Cardiac muscle cell (in vitro differentiated cells and primary cell): ENCODE results near the gene ZNRF4. TPM values are rescaled to one million over a fixed set of nuclear protein-coding genes. Genes with fewer than 3 reads are reported as not detected.

Source experiments
- DNase-seq, 2 donors: peaks; one replicate each; pipeline versions ENCODE4 v3.0.0 to v3.0.0-alpha.2; 2010 to 2017; ENCODE audit warnings: low read depth in 1 of 2, low spot score in 1 of 2
- H3K27ac ChIP-seq: fragments of 200-600 bp; sonication (generic); 2 replicates; pipeline ENCODE4 v1.5.1; 2016
- H3K27me3 ChIP-seq: fragments of 200-600 bp; sonication (generic); 2 replicates; pipeline ENCODE4 v1.6.0; 2016; ENCODE audit warnings: control low read depth
- H3K36me3 ChIP-seq: fragments of 200-600 bp; sonication (generic); 2 replicates; pipeline ENCODE4 v1.5.1; 2016; ENCODE audit warnings: control low read depth
- H3K4me1 ChIP-seq: fragments of 200-600 bp; sonication (generic); 2 replicates; pipeline ENCODE4 v1.8.1; 2017; ENCODE audit warnings: low read depth, mild to moderate bottlenecking, mixed run types
- H3K4me3 ChIP-seq: fragments of 200-600 bp; sonication (generic); 2 replicates; pipeline ENCODE4 v1.5.1; 2016; ENCODE audit warnings: mild to moderate bottlenecking
- H3K9me3 ChIP-seq: fragments of 200-600 bp; sonication (generic); 2 replicates; pipeline ENCODE4 v1.5.1; 2017; ENCODE audit warnings: low read depth, mild to moderate bottlenecking, control low read depth
- CTCF ChIP-seq: IDR thresholded peaks from 2 replicates; pipeline ENCODE4 v1.5.1; 2012; ENCODE audit warnings: low read depth, mild to moderate bottlenecking, low read length
- polyA plus RNA-seq: library from polyadenylated mRNA; unstranded; fragments of >200 nt; fragmentation: Nextera tagmentation; extraction: Ambion mirVana; gene quantifications from 2 replicates; pipeline ENCODE4 v1.2.1, GENCODE V29; 2016
- total RNA-seq: library from RNA; depleted of rRNA; stranded (reverse); fragments of >200 nt; gene quantifications from 2 replicates; pipeline ENCODE4 v1.2.3, GENCODE V29; 2016

The ZNRF4 gene
- total and polyA plus RNA-seq, 2 experiments from 2014 or later = not detected

GRCh38 chr19:5456841-5457200, 1.6 kb downstream of the ZNRF4 start:
- no peaks in the 10 kb centered on the region for H3K27me3 ChIP-seq
- no peak for DNase-seq
- TF ChIP-seq CTCF = no peak
- no peak overlapping the region for H3K27ac ChIP-seq
- no peaks in the 10 kb centered on the region for H3K36me3 ChIP-seq
- H3K9me3 ChIP-seq = no peaks in the 10 kb centered on the region
- no peak overlapping the region for H3K4me3 ChIP-seq
- no peaks in the 10 kb centered on the region for H3K4me1 ChIP-seq

- H3K27me3 ChIP-seq = no peaks in the 10 kb centered on the region
- H3K27ac ChIP-seq = no peak overlapping the region
- no peaks in the 10 kb centered on the region for H3K36me3 ChIP-seq
- no peaks in the 10 kb centered on the region for H3K4me1 ChIP-seq
- no peaks in the 10 kb centered on the region for H3K9me3 ChIP-seq
- DNase-seq = no peak
- no peak for TF ChIP-seq CTCF
- no peak overlapping the region for H3K4me3 ChIP-seq
Observed at GRCh38 chr19:5457709-5458108, 2.5 kb downstream of the ZNRF4 start.

GRCh38 chr19:5458420-5458819, 3.2 kb downstream of the ZNRF4 start:
- Histone ChIP-seq H3K27me3 (no peaks in the 10 kb centered on the region), H3K9me3 (no peaks in the 10 kb centered on the region), H3K36me3 (no peaks in the 10 kb centered on the region), H3K4me1 (no peaks in the 10 kb centered on the region), H3K4me3 (no peak overlapping the region), H3K27ac (no peak overlapping the region)
- no peak for TF ChIP-seq CTCF
- no peak for DNase-seq

- no peaks in the 10 kb centered on the region for H3K36me3 ChIP-seq
- no peaks in the 10 kb centered on the region for H3K9me3 ChIP-seq
- H3K27me3 ChIP-seq = no peaks in the 10 kb centered on the region
- no peak overlapping the region for H3K4me3 ChIP-seq
- DNase-seq = peak in 1 of 2 donors; percentile 39
- no peaks in the 10 kb centered on the region for H3K4me1 ChIP-seq
- no peak overlapping the region for H3K27ac ChIP-seq
- TF ChIP-seq CTCF = no peak
Observed at GRCh38 chr19:5459360-5459759, 4.1 kb downstream of the ZNRF4 start.

GRCh38 chr19:5460748-5461147, 5.5 kb downstream of the ZNRF4 start:
- H3K9me3 ChIP-seq = no peaks in the 10 kb centered on the region
- no peaks in the 10 kb centered on the region for H3K27me3 ChIP-seq
- no peak for DNase-seq
- no peak overlapping the region for H3K4me3 ChIP-seq
- no peak for TF ChIP-seq CTCF
- no peak overlapping the region for H3K27ac ChIP-seq
- no peaks in the 10 kb centered on the region for H3K36me3 ChIP-seq
- no peaks in the 10 kb centered on the region for H3K4me1 ChIP-seq

- Histone ChIP-seq H3K36me3 (no peaks in the 10 kb centered on the region), H3K4me1 (no peaks in the 10 kb centered on the region), H3K9me3 (no peaks in the 10 kb centered on the region), H3K27me3 (no peaks in the 10 kb centered on the region), H3K27ac (no peak overlapping the region), H3K4me3 (no peak overlapping the region)
- no peak for TF ChIP-seq CTCF
- no peak for DNase-seq
Observed at GRCh38 chr19:5463959-5464358, 8.7 kb downstream of the ZNRF4 start.
